Measurements from ENCODE around the gene ZNF112.

ZNF112 gene

GRCh38 chr19:44284968-44285367 lies 71.5 kb downstream of the ZNF112 start:
- in situ Hi-C loops (cut with MboI; ENCODE audit: low sequenced_read_pairs), result no loop called here

GRCh38 chr19:44282846-44283245 lies 73.6 kb downstream of the ZNF112 start:
- in situ Hi-C loops (cut with MboI; ENCODE audit: low sequenced_read_pairs), result no loop called here

GRCh38 chr19:44280916-44281315 lies 75.6 kb downstream of the ZNF112 start:
- in situ Hi-C loops (cut with MboI; ENCODE audit: low sequenced_read_pairs), result no loop called here

- in situ Hi-C loops (cut with MboI; ENCODE audit: low sequenced_read_pairs), result no loop called here
Observed at GRCh38 chr19:44278181-44278690, 78.2 kb downstream of the ZNF112 start.

- in situ Hi-C loops (cut with MboI; ENCODE audit: low sequenced_read_pairs), result no loop called here
Observed at GRCh38 chr19:44277331-44277730, 79.1 kb downstream of the ZNF112 start.
